ENCODE results near the gene CCDC106.

Gene CCDC106

GRCh38 chr19:55696301-55697068 lies 48.5 kb downstream of the CCDC106 start:
- no peak for DNase-seq (ENCODE audit: low read depth, low spot score)

- DNase-seq (ENCODE audit: low read depth, low spot score), result no peak
Measured at GRCh38 chr19:55697069-55697440, 49.0 kb downstream of the CCDC106 start.

DNA sequence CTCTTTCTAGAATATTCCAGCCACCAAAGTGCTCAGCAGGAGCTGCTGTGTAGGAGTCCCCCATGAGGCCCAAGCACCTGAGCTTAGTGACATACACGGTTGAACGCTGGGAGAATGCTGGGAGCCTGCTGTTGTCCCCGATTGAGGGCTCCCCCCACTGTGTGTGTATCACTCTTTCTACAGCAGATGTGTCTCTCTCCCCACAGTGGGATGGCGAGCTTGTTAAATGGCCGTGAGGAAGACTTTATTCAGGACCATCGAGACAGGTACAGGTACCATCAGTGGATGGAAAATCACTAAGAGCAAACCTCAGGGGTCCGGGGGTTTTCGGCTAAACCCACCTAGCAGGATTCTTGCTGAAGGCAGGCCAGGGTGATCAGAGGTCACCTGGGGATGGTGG lies 49.7 kb downstream of the CCDC106 start:
- DNase-seq (ENCODE audit: low read depth, low spot score), result no peak

DNA sequence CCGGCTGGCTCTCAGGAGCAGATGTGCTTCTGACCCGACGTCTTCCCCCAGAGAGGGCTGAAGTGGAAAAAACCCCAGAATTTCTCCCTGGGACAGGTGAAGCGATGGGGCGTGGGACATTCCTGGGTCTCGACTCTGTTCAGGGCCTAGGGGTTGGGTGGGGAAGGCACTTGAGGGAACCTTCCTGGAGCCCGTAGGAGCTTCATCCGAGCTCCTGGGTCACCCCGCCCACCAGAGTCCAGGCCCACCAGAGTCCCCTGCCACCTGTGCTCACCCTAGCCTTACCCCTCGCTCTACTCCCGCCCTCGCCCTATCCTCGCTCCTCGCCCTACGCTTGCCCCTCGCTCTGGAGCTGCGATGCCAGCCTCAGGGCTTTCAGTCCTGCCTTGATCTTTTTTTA lies 50.2 kb downstream of the CCDC106 start:
- no peak for DNase-seq (ENCODE audit: low read depth, low spot score)

GRCh38 chr19:55699221-55699620 lies 51.2 kb downstream of the CCDC106 start:
- DNase-seq (ENCODE audit: low read depth, low spot score), result no peak

- DNase-seq (ENCODE audit: low read depth, low spot score), result no peak
Measured at GRCh38 chr19:55700813-55701212, 52.8 kb downstream of the CCDC106 start.

DNA sequence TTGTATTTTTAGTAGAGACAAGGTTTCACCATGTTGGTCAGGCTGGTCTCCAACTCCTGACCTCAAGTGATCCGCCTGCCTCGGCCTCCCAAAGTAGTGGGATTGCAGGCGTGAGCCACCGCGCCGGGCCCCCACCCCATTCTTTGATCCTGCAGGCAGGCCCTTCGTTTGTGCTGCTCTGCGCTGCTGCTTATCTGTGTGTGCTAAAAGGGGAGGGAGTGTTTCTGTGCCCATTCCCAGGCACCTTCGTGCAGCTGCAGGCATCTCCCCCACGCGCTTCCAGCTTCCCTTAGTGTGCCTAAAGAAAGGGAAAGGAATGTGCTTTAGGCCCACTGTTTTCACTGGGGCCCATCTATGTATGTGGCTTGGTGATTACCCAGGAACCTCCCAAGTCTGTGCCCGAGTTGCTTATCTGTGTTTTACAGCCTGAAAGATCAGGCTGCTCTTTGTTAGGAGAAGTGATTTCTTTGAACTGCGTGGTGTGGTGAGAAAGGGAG lies 54.2 kb downstream of the CCDC106 start:
- DNase-seq (ENCODE audit: low read depth, low spot score), result no peak

Data from iPS DF 19.7 (cell line).